Naive B cell (primary cell): ENCODE measurements around the gene COL4A2. TPM values are rescaled to one million over a fixed set of nuclear protein-coding genes. Genes with fewer than 3 reads are reported as not detected.
"Not testable (repeated sequence)": the region's sequence is repeated elsewhere in the genome, so short reads cannot be mapped to it uniquely, and the experiment has no call there.

Experiments used
- ATAC-seq, 2 donors: fragments of 150-1000 bp; cut with Tn5 transposase; 2 replicates each; pipeline ENCODE4 v1.10.0; 2021; ENCODE audit warnings: low read depth in 2 of 2, mild to moderate bottlenecking in 2 of 2, moderate library complexity in 2 of 2
- DNase-seq: peaks from one replicate; pipeline ENCODE4 v3.0.0; 2022
- H3K27ac Mint-ChIP-seq, 6 donors: one replicate each; pipeline ENCODE4 v1.8.0; 2020 to 2022; ENCODE audit warnings: mild to moderate bottlenecking in 6 of 6, mixed read lengths in 6 of 6, moderate library complexity in 5 of 6, inconsistent platforms in 2 of 6
- H3K27me3 Mint-ChIP-seq, 3 donors: one replicate each; pipeline ENCODE4 v1.8.0; 2021 to 2022; ENCODE audit warnings: mixed read lengths in 3 of 3, mild to moderate bottlenecking in 1 of 3
- H3K36me3 Mint-ChIP-seq, 2 donors: one replicate each; pipeline ENCODE4 v1.8.0; 2020 to 2022; ENCODE audit warnings: mixed read lengths in 2 of 2, inconsistent platforms in 1 of 2, mild to moderate bottlenecking in 1 of 2
- H3K4me1 Mint-ChIP-seq, 3 donors: one replicate each; pipeline ENCODE4 v1.8.0; 2020 to 2022; ENCODE audit warnings: mixed read lengths in 3 of 3, inconsistent platforms in 1 of 3, mild to moderate bottlenecking in 1 of 3, moderate library complexity in 1 of 3
- H3K4me3 Mint-ChIP-seq, 8 donors: one replicate each; pipeline ENCODE4 v1.8.0; 2020 to 2022; ENCODE audit warnings: mild to moderate bottlenecking in 8 of 8, mixed read lengths in 8 of 8, moderate library complexity in 8 of 8, inconsistent platforms in 2 of 8
- H3K9me3 Mint-ChIP-seq, 7 donors: one replicate each; pipeline ENCODE4 v1.8.0; 2020 to 2022; ENCODE audit warnings: mixed read lengths in 7 of 7, mild to moderate bottlenecking in 5 of 7, inconsistent platforms in 2 of 7, moderate library complexity in 1 of 7
- polyA plus RNA-seq, 6 donors: library from polyadenylated mRNA; unstranded; fragments of 300-500 nt; fragmentation: Illumina TruSeq; gene quantifications; one replicate each; pipeline ENCODE4 v1.2.3, GENCODE V29; 2021; ENCODE audit warnings: low read depth in 6 of 6

The COL4A2 gene
- polyA plus RNA-seq, 6 donors from 2014 or later, result 0.13 TPM; not detected in 5

DNA sequence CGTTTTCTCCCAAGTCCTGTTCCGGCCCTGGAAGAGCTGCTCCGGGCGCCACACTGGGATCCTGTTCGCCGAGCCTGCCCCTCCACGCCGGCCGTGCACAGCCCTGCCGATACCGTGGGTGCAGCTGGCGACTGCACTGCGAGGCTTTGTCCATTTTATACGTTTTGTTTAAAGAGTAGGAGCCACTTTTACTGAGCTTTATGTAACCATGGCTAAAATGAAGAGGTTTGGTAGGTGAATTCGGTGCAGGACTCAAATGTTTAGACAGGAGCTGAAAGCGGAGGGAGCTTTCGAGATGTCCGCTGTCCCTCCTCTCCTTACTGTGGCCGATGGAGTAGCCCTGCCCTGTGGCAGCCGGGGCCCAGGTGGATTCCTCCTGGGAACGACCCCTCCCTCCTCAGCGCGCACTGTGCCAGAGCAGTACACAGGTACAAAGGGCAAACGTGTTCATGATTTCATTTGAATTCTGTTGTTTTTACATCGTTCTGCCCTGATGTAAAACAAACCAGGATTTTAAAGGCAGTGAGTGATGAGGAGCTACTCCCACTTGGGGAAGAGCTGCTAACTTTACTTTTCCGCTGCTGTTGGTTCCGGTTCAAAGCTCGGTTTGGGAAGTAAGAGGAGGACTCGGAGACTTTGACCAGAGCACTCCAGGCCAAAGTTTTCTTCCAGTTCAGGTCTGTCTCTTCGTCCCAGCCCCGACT lies 1.7 kb downstream of the COL4A2 start:
- H3K27me3 Mint-ChIP-seq, result peaks cover 59 to 76% (median 70%) of the 10 kb centered on the region in 3 donors
- DNase-seq (no peak), ATAC-seq (no peak)
- peak overlapping the region in 1 of 8 donors; percentile 21 for H3K4me3 Mint-ChIP-seq
- no peaks in the 10 kb centered on the region for H3K36me3 Mint-ChIP-seq
- no peak overlapping the region for H3K27ac Mint-ChIP-seq
- H3K4me1 Mint-ChIP-seq, result peaks cover 5 to 8% (median 6%) of the 10 kb centered on the region in 3 donors
- no peaks in the 10 kb centered on the region for H3K9me3 Mint-ChIP-seq

DNA sequence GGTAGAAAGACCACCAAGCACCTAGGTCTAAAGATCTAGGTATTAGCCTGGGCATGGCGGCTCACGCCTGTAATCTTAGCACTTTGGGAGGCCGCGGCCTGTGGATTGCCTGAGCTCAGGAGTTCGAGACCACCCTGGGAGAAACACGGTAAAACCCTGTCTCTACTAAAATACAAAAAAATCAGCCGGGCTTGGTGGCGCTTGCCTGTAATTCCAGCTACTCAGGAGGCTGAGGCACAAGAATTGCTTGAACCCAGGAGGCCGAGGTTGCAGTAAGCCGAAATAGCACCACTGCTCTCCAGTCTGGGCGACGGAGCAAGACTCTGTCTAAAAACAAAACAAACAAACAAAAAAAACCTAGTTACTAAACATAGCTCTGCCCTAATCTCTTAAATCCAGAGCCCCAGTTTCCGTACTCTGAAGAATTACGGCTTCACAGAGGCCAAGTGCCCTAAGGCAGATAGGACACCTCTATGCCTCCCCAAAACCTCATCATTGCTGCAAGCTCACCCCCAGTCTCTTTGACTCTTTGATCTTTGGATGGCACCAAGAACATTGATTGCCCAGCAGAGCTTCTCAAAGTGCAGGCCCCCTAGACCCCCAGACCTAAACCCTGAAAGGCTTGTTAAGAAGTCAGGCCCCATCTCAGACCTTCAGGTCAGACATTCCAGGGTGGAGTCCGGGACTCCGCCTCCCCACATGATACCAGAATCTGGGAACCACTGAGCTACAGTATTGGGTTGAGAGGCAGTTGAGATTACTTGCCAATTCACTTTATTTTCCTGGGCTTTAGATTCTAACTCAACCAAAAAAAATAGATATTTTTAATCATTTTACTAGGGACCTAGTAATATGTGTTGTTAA lies 2.8 kb downstream of the COL4A2 start:
- ATAC-seq (no peak), DNase-seq (no peak)
- Mint-ChIP-seq H3K36me3 (no peaks in the 10 kb centered on the region), H3K27me3 (peaks cover 55 to 73% (median 59%) of the 10 kb centered on the region in 3 donors), H3K4me3 (no peak overlapping the region), H3K27ac (no peak overlapping the region), H3K4me1 (peaks cover 5 to 8% (median 6%) of the 10 kb centered on the region in 3 donors), H3K9me3 (no peaks in the 10 kb centered on the region)

DNA sequence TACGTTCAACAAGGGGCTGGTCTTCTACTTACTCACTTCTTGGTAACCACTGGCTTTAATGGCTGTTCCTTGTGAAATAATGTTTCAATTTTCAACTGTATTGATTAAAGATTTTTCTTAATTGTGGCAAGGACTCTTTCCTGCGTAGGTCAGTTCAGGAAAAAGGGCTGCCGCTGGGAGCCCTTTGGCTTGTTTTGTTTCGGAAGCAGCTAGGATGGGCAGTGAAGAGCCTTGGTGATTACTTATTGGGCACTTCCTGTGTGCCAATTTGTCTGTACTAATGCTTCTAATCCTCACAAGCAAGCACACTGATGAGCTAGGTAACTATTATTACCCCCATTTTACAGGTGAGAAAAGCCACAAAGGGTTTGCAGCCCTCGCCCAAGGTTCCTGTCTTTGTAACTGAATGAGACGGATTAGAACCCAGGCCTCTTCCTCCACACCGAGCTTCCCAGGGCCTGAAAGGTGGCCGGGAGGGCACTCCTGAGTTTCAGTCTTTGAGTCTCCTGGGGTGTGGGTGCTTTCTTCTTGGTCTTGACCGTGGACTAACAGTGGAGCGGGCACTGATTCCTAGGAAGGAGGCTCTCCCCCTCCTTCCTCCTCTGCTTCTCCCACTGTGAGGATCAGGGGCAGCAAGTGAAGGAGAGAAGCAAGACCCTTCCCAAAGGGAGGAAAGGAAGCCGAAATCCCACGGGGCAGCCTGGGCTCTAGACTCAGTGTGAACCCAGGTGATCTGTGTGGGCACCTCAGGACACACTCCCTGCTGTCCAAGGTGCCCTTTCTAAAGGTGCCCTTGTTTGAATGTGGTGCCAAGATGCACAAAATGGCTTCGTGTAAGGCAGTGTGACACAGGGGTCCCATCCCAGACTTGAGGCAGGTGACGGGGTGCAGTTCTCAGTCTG lies 3.7 kb downstream of the COL4A2 start:
- no peaks in the 10 kb centered on the region for H3K9me3 Mint-ChIP-seq
- peaks cover 5 to 8% (median 6%) of the 10 kb centered on the region in 3 donors for H3K4me1 Mint-ChIP-seq
- H3K27ac Mint-ChIP-seq, result no peak overlapping the region
- DNase-seq (no peak), ATAC-seq (no peak)
- H3K27me3 Mint-ChIP-seq, result peaks cover 51 to 72% (median 56%) of the 10 kb centered on the region in 3 donors
- H3K4me3 Mint-ChIP-seq, result peak overlapping the region in 1 of 8 donors; percentile 39
- no peaks in the 10 kb centered on the region for H3K36me3 Mint-ChIP-seq

DNA sequence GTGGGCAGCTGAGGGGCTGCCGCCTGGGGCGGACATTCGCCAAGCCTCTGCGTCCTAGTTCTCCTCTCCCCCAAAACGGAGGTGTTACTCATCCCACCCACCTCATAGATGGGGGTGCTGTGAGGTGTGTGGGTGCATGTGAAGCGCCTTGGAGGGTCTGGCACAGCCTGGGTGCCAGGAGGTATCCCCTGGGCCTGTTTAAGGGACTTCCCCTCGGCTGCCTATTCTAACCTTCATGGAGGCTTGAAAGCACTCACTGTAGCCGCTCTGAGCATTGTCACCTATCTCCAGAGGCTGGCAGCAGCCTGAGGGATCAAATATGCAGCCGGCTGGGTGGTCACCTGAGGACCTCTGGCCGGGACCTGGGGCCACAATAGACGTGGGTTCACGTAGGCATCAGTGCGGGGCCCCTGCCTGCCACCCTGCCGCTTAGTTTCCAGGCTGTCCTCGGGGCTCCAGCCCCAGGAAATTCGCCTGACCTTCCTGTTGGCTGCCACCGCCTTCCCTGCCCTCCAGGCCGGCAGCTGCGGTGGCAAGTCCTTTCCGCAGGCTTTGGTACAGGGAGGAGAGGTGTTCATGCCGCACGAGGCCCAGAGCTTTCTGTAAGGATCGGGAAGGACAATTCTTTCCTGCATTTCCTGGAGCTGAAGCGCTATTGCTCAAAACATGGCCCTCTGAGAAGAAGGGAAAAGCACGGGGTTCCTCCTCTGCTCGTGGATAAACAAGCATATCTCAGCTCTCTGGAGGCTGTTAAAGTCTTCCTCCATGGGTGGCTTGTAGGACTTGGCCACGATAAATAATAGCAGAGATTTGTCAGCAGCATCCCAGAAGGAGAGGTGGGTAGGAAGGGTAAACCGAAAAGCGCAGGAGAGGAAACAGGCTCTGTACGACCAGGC lies 4.6 kb downstream of the COL4A2 start:
- Mint-ChIP-seq H3K9me3 (no peaks in the 10 kb centered on the region), H3K36me3 (no peaks in the 10 kb centered on the region), H3K27ac (peak overlapping the region in 1 of 6 donors; percentile 6), H3K27me3 (peaks cover 52 to 76% (median 56%) of the 10 kb centered on the region in 3 donors), H3K4me1 (peaks cover 5 to 8% (median 6%) of the 10 kb centered on the region in 3 donors), H3K4me3 (no peak overlapping the region)
- DNase-seq (no peak), ATAC-seq (no peak)

DNA sequence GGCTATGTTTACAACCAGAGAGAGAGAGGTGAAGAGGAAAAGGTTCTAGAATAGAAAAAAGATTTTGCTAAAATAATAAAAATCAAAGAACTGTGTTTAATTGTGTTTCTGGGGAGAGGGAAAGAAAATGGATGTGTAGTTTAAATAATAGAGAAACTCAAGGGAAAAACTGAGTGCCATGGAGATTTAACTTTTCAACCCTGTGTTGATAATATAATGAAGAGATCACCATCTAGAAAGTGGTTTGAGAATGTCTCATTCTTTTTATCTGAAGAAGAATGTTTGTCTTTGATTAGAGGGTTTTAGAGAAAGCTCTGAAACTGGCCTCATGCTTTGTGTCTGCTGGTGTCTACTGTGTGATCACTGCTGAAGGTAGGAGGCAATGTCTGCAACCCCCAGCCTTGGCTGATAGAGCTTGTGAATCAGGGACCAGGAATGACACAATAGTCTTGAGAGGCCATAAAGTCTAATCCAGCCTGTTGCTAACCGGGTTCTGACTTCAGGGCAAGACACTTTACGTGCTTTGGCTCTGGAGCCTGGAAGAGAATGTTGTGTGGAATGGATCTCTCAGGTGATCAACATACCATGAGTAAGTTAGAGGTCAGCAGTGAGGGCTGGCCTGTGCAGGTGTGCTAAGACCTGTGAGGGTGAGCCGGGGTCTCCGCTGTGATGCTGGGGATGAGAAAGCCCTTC lies 5.4 kb downstream of the COL4A2 start:
- DNase-seq (no peak), ATAC-seq (no peak)
- Mint-ChIP-seq H3K27ac (peak overlapping the region in 1 of 6 donors; percentile 6), H3K27me3 (peaks cover 57 to 82% (median 64%) of the 10 kb centered on the region in 3 donors), H3K9me3 (peaks cover 0 to 6% (median 0%) of the 10 kb centered on the region in 7 donors), H3K4me3 (no peak overlapping the region), H3K4me1 (peaks cover 5 to 8% (median 6%) of the 10 kb centered on the region in 3 donors), H3K36me3 (no peaks in the 10 kb centered on the region)

DNA sequence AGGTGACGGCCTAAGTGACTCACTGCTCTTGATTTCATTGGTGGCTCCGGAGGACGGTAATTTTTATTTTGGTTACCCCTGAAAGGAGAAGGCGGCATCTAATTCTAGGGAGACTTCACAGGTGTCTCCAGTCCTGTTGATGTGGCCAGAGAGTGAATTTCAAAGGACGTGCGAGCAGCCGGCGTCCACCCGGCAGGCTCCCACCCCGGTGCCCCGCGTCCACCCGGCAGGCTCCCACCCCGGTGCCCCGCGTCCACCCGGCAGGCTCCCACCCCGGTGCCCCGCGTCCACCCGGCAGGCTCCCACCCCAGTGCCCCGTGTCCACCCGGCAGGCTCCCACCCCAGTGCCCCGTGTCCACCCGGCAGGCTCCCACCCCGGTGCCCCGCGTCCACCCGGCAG lies 6.2 kb downstream of the COL4A2 start:
- peaks cover 58 to 76% (median 61%) of the 10 kb centered on the region in 3 donors for H3K27me3 Mint-ChIP-seq
- not testable (repeated sequence) for H3K9me3 Mint-ChIP-seq, H3K4me3 Mint-ChIP-seq, H3K27ac Mint-ChIP-seq, ATAC-seq, DNase-seq, H3K36me3 Mint-ChIP-seq, H3K4me1 Mint-ChIP-seq

DNA sequence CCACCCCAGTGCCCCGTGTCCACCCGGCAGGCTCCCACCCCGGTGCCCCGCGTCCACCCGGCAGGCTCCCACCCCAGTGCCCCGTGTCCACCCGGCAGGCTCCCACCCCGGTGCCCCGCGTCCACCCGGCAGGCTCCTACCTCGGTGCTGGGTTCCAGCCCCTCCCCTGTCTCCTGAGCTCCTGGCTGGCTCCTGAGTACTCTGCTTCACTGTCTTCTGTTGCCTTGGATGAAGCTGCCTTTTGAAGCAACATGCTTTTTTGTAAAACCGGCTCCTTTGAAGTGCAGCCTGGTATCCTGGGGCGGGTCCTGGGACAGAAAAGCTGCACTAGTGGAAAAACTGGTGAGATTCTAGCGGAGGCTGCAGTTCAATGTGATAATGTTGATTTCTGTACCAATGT lies 6.6 kb downstream of the COL4A2 start:
- H3K36me3 Mint-ChIP-seq, ATAC-seq, H3K4me3 Mint-ChIP-seq, H3K9me3 Mint-ChIP-seq, H3K4me1 Mint-ChIP-seq, H3K27ac Mint-ChIP-seq, DNase-seq: not testable (repeated sequence)
- H3K27me3 Mint-ChIP-seq, result peaks cover 57 to 71% (median 61%) of the 10 kb centered on the region in 3 donors

DNA sequence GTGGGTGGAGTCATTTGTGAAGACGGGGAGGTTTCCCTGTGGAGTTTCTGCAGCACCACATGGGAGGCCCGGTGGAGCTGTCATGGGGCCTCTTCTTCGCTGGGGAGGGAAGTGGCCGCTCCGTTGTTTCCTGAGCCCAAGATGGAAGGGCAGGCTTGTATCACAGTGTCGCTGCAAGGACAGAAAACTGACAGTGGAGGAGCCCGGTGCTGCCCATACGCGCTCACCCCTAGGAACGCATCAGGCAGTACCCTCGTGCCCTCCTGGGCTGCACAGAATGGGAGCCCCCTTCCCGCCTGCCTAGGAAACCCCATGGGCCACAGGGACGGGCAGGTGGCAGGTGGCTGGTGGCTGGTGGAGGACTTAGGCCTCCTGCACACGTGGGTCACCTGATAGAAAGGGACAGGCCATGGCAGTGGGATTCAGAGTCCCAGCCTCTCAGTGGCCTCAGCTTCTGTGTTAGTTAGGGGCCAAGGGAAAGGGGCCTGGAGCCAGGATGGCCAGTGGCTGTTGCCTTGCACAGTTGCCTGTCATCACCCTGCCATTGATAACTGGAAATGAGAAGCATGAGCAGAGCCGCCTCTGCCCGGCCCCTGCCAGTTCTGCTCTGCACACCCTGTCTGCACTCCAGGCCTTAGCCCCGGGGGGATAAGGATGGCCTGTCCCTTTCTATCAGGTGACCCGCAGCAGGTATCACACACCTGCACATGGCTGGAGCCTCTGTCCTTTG lies 7.6 kb downstream of the COL4A2 start:
- DNase-seq (no peak), ATAC-seq (no peak)
- Mint-ChIP-seq H3K36me3 (no peaks in the 10 kb centered on the region), H3K4me1 (no peaks in the 10 kb centered on the region), H3K27ac (peak overlapping the region in 2 of 6 donors; percentile 25 to 67), H3K9me3 (peaks cover 0 to 6% (median 0%) of the 10 kb centered on the region in 7 donors), H3K27me3 (peaks cover 56 to 70% (median 64%) of the 10 kb centered on the region in 3 donors), H3K4me3 (no peak overlapping the region)

DNA sequence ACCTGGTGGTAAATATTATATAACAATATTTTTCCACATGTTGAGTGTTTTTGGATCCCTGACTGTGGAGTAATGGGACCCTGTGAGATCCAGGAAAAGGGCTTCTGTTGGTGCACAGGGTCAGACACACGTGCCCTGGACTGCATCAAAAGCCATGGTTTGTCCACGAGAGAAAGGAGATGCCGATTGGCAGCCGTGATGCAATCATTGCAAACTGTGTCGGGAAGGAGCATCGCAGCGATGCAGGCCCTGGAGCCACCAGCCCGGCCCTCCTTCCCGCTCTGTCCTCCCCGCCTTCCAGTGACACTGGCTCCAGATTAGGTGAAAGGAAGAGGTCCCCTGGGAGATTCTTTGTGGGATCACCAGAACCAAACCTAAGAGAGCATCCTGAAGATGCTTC lies 9.1 kb downstream of the COL4A2 start:
- H3K36me3 Mint-ChIP-seq, result no peaks in the 10 kb centered on the region
- no peak for ATAC-seq
- no peaks in the 10 kb centered on the region for H3K4me1 Mint-ChIP-seq
- H3K27me3 Mint-ChIP-seq, result peaks cover 50 to 58% (median 53%) of the 10 kb centered on the region in 3 donors
- no peak for DNase-seq
- H3K27ac Mint-ChIP-seq, result no peak overlapping the region
- peaks cover 0 to 6% (median 0%) of the 10 kb centered on the region in 7 donors for H3K9me3 Mint-ChIP-seq
- H3K4me3 Mint-ChIP-seq, result no peak overlapping the region

DNA sequence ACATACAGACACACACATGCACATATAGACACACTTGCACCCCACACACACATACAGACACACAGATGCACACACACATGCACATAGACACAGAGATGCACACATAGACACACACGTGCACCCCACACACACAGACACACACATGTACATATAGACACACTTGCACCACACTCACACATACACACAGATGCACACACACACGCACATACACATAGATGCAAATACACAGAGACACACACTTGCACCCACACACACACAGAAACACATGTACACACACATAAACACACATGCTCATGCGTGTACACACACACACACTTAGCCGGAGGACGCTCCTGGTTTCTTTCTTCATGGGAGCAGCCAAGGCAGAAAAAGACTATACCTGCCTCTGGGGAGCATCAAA lies 10.0 kb downstream of the COL4A2 start:
- Mint-ChIP-seq H3K27ac (no peak overlapping the region), H3K36me3 (no peaks in the 10 kb centered on the region), H3K9me3 (peaks cover 0 to 6% (median 0%) of the 10 kb centered on the region in 7 donors), H3K4me1 (no peaks in the 10 kb centered on the region), H3K27me3 (peaks cover 52 to 57% (median 54%) of the 10 kb centered on the region in 3 donors), H3K4me3 (no peak overlapping the region)
- DNase-seq, result no peak
- ATAC-seq, result no peak

DNA sequence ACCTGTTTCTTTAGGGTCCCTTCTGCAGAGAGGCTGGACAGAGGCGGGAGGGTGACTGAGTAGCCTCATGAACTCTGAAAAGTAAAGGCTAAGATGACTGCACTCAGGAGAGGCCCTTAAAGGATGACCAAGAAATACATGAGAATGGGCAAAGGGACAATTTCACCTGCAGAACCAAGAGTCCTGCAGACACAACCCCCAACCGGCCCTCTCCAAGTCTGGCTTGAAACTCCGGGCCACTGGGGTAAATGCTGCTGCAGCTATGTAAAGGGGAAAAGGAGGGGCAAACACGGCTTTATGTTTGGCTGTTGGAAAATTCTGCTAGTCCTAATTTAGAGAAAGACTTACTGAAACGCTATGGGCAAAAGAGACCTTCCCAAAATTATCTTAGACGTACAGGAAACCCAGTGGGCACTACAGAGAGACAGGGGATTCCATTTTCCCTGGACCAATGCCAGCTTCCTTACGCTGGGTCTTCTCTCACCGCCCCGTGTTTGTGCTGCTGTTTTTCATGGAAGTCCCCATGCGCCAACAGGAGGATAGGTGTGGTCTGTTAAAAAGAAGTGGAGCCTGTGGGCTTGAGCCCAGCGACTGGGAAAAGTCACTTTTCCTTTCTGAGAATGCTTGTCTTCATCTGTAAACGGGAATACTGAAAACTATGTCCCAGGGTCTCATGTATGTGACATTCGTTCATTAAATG lies 10.6 kb downstream of the COL4A2 start:
- ATAC-seq (no peak), DNase-seq (no peak)
- H3K4me1 Mint-ChIP-seq, result no peaks in the 10 kb centered on the region
- H3K4me3 Mint-ChIP-seq, result no peak overlapping the region
- peaks cover 52 to 57% (median 54%) of the 10 kb centered on the region in 3 donors for H3K27me3 Mint-ChIP-seq
- H3K9me3 Mint-ChIP-seq, result peaks cover 0 to 6% (median 0%) of the 10 kb centered on the region in 7 donors
- H3K36me3 Mint-ChIP-seq, result no peaks in the 10 kb centered on the region
- H3K27ac Mint-ChIP-seq, result no peak overlapping the region
